Gastrocnemius medialis (tissue), 4 donors: ENCODE results near the gene STX1A. TPM values are rescaled to one million over a fixed set of nuclear protein-coding genes. Genes with fewer than 3 reads are reported as not detected.

ENCODE experiments used
- ATAC-seq, 2 donors: fragments of 150-250 bp; one replicate each; pipeline ENCODE4 v1.9.1; 2016
- DNase-seq, 2 donors: peaks; one replicate each; pipeline ENCODE4 v3.0.0-alpha.2; 2019
- H3K27ac ChIP-seq, 4 donors: fragments of 200-600 bp; sonication (generic); 1 replicate in 1 of 4; 2 replicates in 3 of 4; pipeline ENCODE4 v1.5.1; 2016 to 2018; ENCODE audit warnings: mild to moderate bottlenecking in 2 of 4, moderate library complexity in 1 of 4
- H3K27me3 ChIP-seq, 3 donors: fragments of 200-600 bp; sonication (generic) in 2 of 3; 1 replicate in 1 of 3; 2 replicates in 2 of 3; pipeline versions ENCODE4 v1.5.1 to v1.6.0; 2016 to 2019; ENCODE audit warnings: mild to moderate bottlenecking in 1 of 3, moderate library complexity in 1 of 3
- H3K36me3 ChIP-seq, 2 donors: fragments of 200-600 bp; sonication (generic) in 1 of 2; one replicate each; pipeline ENCODE4 v1.5.1; 2017 to 2018
- H3K4me1 ChIP-seq, 2 donors: fragments of 200-600 bp; sonication (generic) in 1 of 2; one replicate each; pipeline ENCODE4 v1.5.1; 2016 to 2017; ENCODE audit warnings: mild to moderate bottlenecking in 2 of 2
- H3K4me3 ChIP-seq, 4 donors: fragments of 200-600 bp; sonication (generic) in 3 of 4; 1 replicate in 1 of 4; 2 replicates in 3 of 4; pipeline ENCODE4 v1.5.1; 2016 to 2019; ENCODE audit warnings: mild to moderate bottlenecking in 2 of 4
- H3K9me3 ChIP-seq, 3 donors: fragments of 200-600 bp; sonication (generic) in 2 of 3; 1 replicate in 1 of 3; 2 replicates in 2 of 3; pipeline ENCODE4 v1.5.1; 2016 to 2019
- POLR2A ChIP-seq, 2 donors: fragments of 450-650 bp; IDR thresholded peaks; one replicate each; pipeline ENCODE4 v1.6.1; 2017; ENCODE audit warnings: antibody characterized with exemption in 2 of 2, mild to moderate bottlenecking in 2 of 2, moderate library complexity in 2 of 2
- in situ Hi-C, 4 donors: fragments of 200-750 bp; cut with MboI; loops; one replicate each; pipeline versions ENCODE4 v1.15.0 to v1.8.0; 2017; ENCODE audit warnings: low sequenced_read_pairs in 4 of 4
- intact Hi-C: fragments of 100-400 bp; cut with DNase I; formaldehyde crosslinking; loops from one replicate; pipeline ENCODE4 v1.15.1; 2023; ENCODE audit warnings: low total_unique reads
- total RNA-seq, 4 donors: library from RNA; depleted of rRNA; stranded (reverse); fragments of >200 nt; gene quantifications; one replicate each; pipeline versions ENCODE4 v1.1.0 to v1.2.3, GENCODE V29; 2016
- TF ChIP-seq, protein P1 (sequence below), 5 experiments: fragments of 450-650 bp in 3 of 5; fragments of 200-600 bp in 2 of 5; sonication (generic) in 2 of 5; IDR thresholded peaks in 4 of 5; conservative IDR thresholded peaks in 1 of 5; 1 replicate in 4 of 5; 2 replicates in 1 of 5; pipeline ENCODE4 v1.5.1; 2016 to 2019; ENCODE audit warnings: antibody characterized with exemption in 5 of 5, mild to moderate bottlenecking in 3 of 5, moderate library complexity in 3 of 5

STX1A gene
- total RNA-seq, 4 donors from 2014 or later = 0.83 to 8.1 (median 3.2) TPM

GRCh38 chr7:73674468-73675124 lies 44.9 kb downstream of the STX1A start:
- no peak for TF ChIP-seq POLR2A (IDR thresholded peaks at IDR 0.05)
- TF ChIP-seq, protein P1, sequence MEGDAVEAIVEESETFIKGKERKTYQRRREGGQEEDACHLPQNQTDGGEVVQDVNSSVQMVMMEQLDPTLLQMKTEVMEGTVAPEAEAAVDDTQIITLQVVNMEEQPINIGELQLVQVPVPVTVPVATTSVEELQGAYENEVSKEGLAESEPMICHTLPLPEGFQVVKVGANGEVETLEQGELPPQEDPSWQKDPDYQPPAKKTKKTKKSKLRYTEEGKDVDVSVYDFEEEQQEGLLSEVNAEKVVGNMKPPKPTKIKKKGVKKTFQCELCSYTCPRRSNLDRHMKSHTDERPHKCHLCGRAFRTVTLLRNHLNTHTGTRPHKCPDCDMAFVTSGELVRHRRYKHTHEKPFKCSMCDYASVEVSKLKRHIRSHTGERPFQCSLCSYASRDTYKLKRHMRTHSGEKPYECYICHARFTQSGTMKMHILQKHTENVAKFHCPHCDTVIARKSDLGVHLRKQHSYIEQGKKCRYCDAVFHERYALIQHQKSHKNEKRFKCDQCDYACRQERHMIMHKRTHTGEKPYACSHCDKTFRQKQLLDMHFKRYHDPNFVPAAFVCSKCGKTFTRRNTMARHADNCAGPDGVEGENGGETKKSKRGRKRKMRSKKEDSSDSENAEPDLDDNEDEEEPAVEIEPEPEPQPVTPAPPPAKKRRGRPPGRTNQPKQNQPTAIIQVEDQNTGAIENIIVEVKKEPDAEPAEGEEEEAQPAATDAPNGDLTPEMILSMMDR (IDR thresholded peaks at IDR 0.05 in 4 of 5, conservative IDR thresholded peaks at IDR 0.05 in 1 of 5) = no peak
- Histone ChIP-seq H3K9me3 (no peaks in the 10 kb centered on the region), H3K4me1 (peaks cover 0 to 3% of the 10 kb centered on the region in 2 donors), H3K27me3 (no peaks in the 10 kb centered on the region), H3K4me3 (no peak overlapping the region), H3K36me3 (no peaks in the 10 kb centered on the region), H3K27ac (no peak overlapping the region)
- no peak for ATAC-seq
- no peak for DNase-seq
- in situ Hi-C loops = no loop called here
- intact Hi-C loops = no loop called here

GRCh38 chr7:73671857-73672445 lies 47.5 kb downstream of the STX1A start:
- Histone ChIP-seq H3K4me3 (no peak overlapping the region), H3K9me3 (no peaks in the 10 kb centered on the region), H3K4me1 (peaks cover 3 to 8% of the 10 kb centered on the region in 2 donors), H3K27me3 (no peaks in the 10 kb centered on the region), H3K36me3 (no peaks in the 10 kb centered on the region), H3K27ac (no peak overlapping the region)
- in situ Hi-C loops = no loop called here
- intact Hi-C loops = no loop called here
- no peak for ATAC-seq
- TF ChIP-seq, protein P1 (IDR thresholded peaks at IDR 0.05 in 4 of 5, conservative IDR thresholded peaks at IDR 0.05 in 1 of 5) = no peak
- TF ChIP-seq POLR2A (IDR thresholded peaks at IDR 0.05) = no peak
- DNase-seq = no peak

GRCh38 chr7:73671322-73671661 lies 48.2 kb downstream of the STX1A start:
- no peak for DNase-seq
- ATAC-seq = no peak
- Histone ChIP-seq H3K9me3 (no peaks in the 10 kb centered on the region), H3K4me1 (peaks cover 3 to 8% of the 10 kb centered on the region in 2 donors), H3K4me3 (no peak overlapping the region), H3K36me3 (no peaks in the 10 kb centered on the region), H3K27ac (no peak overlapping the region), H3K27me3 (no peaks in the 10 kb centered on the region)
- intact Hi-C loops (no loop called here), in situ Hi-C loops (no loop called here)
- no peak for TF ChIP-seq POLR2A (IDR thresholded peaks at IDR 0.05)
- TF ChIP-seq, protein P1 (IDR thresholded peaks at IDR 0.05 in 4 of 5, conservative IDR thresholded peaks at IDR 0.05 in 1 of 5) = no peak

GRCh38 chr7:73669858-73670385 lies 49.5 kb downstream of the STX1A start:
- TF ChIP-seq, protein P1 (IDR thresholded peaks at IDR 0.05 in 4 of 5, conservative IDR thresholded peaks at IDR 0.05 in 1 of 5) = no peak
- TF ChIP-seq POLR2A (IDR thresholded peaks at IDR 0.05) = no peak
- Histone ChIP-seq H3K27me3 (no peaks in the 10 kb centered on the region), H3K9me3 (no peaks in the 10 kb centered on the region), H3K27ac (no peak overlapping the region), H3K4me3 (no peak overlapping the region), H3K36me3 (no peaks in the 10 kb centered on the region), H3K4me1 (peaks cover 3 to 8% of the 10 kb centered on the region in 2 donors)
- intact Hi-C loops (loop anchor here (5.0 kb wide), 1 partner anchor 67 kb away; the partner anchor contains the start of gene ABHD11), in situ Hi-C loops (loop anchor here in 3 of 4 donors (10.0 kb wide), 2 partner anchors 55 to 65 kb away; no protein-coding TSS in a partner anchor)
- no peak for DNase-seq
- ATAC-seq = no peak
